Measurements from ENCODE around the gene ITPR2. TPM values are rescaled to one million over a fixed set of nuclear protein-coding genes. Genes with fewer than 3 reads are reported as not detected.

Gene ITPR2
- total RNA-seq, 6 experiments from 2014 or later: 6.9 to 8.4 (median 7.6) TPM

DNA sequence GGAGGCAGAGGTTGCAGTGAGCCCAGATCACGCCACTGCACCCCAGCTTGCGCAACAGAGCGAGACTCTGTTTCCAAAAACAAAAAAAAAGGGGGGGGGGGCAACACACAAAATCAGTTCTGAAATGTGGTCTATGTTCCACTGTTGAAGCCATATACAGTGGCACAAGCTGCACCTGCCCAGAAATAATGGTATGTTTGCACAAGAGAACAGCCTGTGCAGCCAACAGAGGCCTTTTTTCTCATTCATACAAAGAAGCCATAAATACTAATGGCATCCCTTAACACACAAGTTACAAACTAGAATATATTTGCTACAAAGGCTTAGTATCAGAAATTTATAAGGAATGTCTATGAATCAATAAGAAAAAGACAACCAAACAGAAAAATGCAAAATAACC, 37.1 kb downstream of the ITPR2 start:
- H3K36me3 Mint-ChIP-seq (ENCODE audit: low read depth): no peaks in the 10 kb centered on the region
- TF ChIP-seq, protein P1, sequence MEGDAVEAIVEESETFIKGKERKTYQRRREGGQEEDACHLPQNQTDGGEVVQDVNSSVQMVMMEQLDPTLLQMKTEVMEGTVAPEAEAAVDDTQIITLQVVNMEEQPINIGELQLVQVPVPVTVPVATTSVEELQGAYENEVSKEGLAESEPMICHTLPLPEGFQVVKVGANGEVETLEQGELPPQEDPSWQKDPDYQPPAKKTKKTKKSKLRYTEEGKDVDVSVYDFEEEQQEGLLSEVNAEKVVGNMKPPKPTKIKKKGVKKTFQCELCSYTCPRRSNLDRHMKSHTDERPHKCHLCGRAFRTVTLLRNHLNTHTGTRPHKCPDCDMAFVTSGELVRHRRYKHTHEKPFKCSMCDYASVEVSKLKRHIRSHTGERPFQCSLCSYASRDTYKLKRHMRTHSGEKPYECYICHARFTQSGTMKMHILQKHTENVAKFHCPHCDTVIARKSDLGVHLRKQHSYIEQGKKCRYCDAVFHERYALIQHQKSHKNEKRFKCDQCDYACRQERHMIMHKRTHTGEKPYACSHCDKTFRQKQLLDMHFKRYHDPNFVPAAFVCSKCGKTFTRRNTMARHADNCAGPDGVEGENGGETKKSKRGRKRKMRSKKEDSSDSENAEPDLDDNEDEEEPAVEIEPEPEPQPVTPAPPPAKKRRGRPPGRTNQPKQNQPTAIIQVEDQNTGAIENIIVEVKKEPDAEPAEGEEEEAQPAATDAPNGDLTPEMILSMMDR (IDR thresholded peaks at IDR 0.05): no peak
- H3K4me1 Mint-ChIP-seq (ENCODE audit: low read depth): peaks cover 35% of the 10 kb centered on the region
- no peak overlapping the region for H3K27ac Mint-ChIP-seq
- no peaks in the 10 kb centered on the region for H3K27me3 Mint-ChIP-seq (ENCODE audit: insufficient read depth)
- no peak overlapping the region for H3K4me3 Mint-ChIP-seq
- DNase-seq: no peak
- H3K9me3 Mint-ChIP-seq: no peaks in the 10 kb centered on the region

DNA sequence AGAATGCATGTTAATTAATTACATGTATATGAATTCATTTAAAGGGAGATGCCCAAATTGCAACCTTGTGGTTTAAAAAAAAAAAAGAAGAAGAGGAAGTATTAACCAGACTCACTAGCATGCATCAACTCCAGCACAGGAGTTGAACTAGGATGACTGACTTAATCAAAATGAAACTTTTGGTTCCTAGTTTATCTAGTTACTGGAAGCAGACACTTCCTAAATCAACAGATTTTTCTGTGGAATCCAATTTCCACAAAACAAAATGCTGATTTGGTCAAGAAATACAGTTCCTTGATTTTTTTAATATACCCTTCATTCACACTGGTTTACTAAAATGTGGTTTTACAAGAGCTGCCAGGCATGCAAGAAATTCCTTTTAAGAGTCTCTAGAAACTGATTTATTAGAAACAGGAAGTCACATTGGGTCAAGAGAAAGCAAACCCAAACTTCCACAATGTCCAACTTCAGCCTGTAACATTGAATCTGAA, 41.6 kb downstream of the ITPR2 start:
- Mint-ChIP-seq H3K27me3 (ENCODE audit: insufficient read depth) (no peaks in the 10 kb centered on the region), H3K4me3 (no peak overlapping the region), H3K4me1 (ENCODE audit: low read depth) (peaks cover 65% of the 10 kb centered on the region), H3K9me3 (no peaks in the 10 kb centered on the region), H3K36me3 (ENCODE audit: low read depth) (no peaks in the 10 kb centered on the region), H3K27ac (peak overlapping the region; percentile 58)
- peak; percentile 22 for DNase-seq
- TF ChIP-seq, protein P1 (IDR thresholded peaks at IDR 0.05): no peak

DNA sequence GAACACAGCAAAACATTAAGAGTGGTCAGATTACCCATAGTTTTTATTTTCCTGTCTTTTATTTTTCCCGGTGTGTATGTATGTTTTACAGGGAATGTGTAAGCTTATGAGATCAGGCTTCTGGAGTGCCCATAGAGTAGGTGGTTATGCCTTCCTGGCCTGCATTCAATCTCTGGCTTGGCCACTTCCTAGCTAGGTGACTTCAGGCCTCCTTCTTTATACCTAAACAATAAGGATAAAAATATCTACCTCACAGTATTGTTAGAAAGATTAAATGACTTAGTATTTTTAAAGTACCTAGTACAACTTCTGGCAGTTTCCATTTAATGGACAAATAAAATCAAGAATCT, 42.4 kb downstream of the ITPR2 start:
- Mint-ChIP-seq H3K27me3 (ENCODE audit: insufficient read depth) (no peaks in the 10 kb centered on the region), H3K9me3 (no peaks in the 10 kb centered on the region), H3K4me3 (no peak overlapping the region), H3K36me3 (ENCODE audit: low read depth) (no peaks in the 10 kb centered on the region), H3K27ac (peak overlapping the region; percentile 56), H3K4me1 (ENCODE audit: low read depth) (peaks cover 66% of the 10 kb centered on the region)
- no peak for DNase-seq
- TF ChIP-seq, protein P1 (IDR thresholded peaks at IDR 0.05): no peak

DNA sequence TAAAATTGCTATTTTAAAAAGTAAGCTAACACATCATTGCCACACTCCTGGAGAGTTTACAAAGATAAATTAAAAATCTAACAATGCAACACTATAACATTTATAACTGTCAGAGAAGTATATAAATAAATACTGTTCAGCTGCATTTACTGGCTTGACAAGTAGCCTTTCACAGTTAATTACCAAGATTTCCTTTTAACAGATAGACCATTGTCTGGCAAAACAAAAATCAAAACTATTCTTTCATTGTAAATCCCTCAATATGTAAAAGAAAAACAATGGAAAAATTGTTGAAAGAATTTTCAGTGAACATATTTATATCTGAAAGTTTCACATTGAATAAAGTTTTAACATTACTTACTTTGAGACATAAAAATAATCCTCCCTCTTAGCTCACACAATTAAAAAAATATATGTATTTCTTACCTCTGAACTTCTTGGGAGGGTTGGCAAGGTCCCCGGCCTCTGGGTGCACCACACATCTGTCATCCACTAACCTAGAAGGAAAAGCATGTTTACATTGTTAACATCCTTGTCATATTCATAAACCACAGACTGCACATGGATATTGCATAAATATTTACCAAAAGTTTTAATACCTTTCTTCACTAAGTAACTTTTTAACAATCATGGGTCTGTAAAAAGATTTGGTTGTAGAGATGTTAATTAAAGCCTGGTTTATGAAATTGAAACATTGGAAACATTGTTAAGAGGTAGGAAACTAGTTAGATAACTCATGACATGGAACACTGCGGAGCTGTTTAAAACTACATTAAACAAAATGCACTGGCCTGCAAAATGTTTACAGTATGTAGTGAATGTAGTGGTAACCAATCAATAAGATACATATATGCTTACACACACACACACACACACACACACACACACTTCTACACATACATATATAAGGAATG, 43.0 kb downstream of the ITPR2 start:
- DNase-seq: peak; percentile 35
- H3K4me1 Mint-ChIP-seq (ENCODE audit: low read depth): peaks cover 66% of the 10 kb centered on the region
- peak overlapping the region; percentile 56; the same call in 1 of the 2 replicates for H3K27ac Mint-ChIP-seq
- TF ChIP-seq, protein P1 (IDR thresholded peaks at IDR 0.05): no peak
- H3K36me3 Mint-ChIP-seq (ENCODE audit: low read depth): no peaks in the 10 kb centered on the region
- H3K4me3 Mint-ChIP-seq: peak overlapping the region; percentile 8; the same call in 1 of the 2 replicates
- H3K27me3 Mint-ChIP-seq (ENCODE audit: insufficient read depth): no peaks in the 10 kb centered on the region
- H3K9me3 Mint-ChIP-seq: no peaks in the 10 kb centered on the region

DNA sequence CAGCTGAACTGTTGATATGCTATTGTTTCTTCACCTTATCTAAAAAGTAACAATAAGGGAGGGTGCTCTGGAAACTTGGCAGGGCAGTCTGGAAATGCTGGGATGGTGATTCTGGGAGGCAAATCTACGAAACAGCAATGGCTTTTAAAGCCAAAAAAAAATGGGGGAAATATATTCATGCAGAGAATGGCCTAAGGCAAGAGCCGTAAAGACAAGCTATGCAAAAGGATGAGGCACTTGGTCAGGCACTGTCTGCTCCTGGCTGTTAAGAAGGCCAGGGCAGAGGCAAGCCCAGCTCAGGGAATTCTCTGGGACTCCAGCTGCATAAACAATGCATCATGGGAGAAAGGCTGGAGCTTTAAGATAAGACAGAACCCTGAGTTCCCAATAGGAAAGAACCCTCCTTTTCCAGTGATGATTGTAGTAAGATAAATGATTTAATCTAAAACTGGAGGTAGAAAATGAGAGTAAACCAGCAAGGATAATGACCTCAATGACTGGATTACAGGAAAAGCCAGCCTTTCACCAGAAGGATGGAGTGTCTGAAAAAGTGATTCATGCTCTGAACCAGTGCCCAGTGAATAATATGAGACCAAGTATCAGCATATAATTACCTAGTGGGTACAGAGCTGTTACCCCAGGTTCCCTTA, 46.0 kb downstream of the ITPR2 start:
- Mint-ChIP-seq H3K4me1 (ENCODE audit: low read depth) (peaks cover 68% of the 10 kb centered on the region), H3K4me3 (peak overlapping the region; percentile 74), H3K27me3 (ENCODE audit: insufficient read depth) (no peaks in the 10 kb centered on the region), H3K36me3 (ENCODE audit: low read depth) (no peaks in the 10 kb centered on the region), H3K9me3 (no peaks in the 10 kb centered on the region), H3K27ac (peak overlapping the region; percentile 87)
- DNase-seq: peak; percentile 84
- TF ChIP-seq, protein P1 (IDR thresholded peaks at IDR 0.05): no peak

Measured in HFFc6 (cell line).